ENCODE results near the gene TLE3.

DNA sequence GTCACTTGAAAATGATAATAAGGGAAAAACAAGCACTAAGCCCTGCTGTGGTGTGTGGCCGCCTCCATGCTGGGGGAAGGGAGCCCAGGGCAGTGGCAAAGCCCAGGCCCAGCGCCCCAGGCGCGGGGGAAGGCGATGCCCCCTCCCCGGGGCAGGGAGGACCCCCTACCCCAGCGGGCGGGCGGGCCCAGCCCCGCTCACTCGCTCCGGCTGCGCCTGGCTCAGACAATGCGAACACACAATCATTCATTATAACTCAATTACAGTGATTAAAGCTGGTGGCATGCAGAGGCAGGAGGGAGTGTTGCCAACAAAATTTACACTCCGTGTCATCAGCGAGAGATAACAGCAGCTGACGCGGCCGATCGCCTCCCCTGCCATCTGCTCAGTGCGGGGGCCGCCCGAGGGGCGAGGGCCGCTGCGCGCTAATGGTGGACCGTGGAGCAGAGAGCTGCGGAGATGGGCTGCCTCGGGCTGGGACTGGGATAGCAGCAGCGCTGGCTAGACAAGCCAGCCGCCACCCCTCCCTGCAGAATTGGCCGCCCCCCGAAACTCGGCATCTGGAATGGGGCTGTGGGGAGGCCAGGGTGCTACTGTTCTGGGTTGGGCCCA lies 64.1 kb downstream of the TLE3 start:
- TF ChIP-seq POLR2A (IDR thresholded peaks at IDR 0.05) = no peak
- TF ChIP-seq, protein P1, sequence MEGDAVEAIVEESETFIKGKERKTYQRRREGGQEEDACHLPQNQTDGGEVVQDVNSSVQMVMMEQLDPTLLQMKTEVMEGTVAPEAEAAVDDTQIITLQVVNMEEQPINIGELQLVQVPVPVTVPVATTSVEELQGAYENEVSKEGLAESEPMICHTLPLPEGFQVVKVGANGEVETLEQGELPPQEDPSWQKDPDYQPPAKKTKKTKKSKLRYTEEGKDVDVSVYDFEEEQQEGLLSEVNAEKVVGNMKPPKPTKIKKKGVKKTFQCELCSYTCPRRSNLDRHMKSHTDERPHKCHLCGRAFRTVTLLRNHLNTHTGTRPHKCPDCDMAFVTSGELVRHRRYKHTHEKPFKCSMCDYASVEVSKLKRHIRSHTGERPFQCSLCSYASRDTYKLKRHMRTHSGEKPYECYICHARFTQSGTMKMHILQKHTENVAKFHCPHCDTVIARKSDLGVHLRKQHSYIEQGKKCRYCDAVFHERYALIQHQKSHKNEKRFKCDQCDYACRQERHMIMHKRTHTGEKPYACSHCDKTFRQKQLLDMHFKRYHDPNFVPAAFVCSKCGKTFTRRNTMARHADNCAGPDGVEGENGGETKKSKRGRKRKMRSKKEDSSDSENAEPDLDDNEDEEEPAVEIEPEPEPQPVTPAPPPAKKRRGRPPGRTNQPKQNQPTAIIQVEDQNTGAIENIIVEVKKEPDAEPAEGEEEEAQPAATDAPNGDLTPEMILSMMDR (IDR thresholded peaks at IDR 0.05) = no peak
- no peak for TF ChIP-seq EP300 (IDR thresholded peaks at IDR 0.05)
